Measurements from ENCODE around the gene KRTAP10-8. TPM values are rescaled to one million over a fixed set of nuclear protein-coding genes. Genes with fewer than 3 reads are reported as not detected.

Gene KRTAP10-8
- total RNA-seq, 4 donors from 2014 or later: not detected

DNA sequence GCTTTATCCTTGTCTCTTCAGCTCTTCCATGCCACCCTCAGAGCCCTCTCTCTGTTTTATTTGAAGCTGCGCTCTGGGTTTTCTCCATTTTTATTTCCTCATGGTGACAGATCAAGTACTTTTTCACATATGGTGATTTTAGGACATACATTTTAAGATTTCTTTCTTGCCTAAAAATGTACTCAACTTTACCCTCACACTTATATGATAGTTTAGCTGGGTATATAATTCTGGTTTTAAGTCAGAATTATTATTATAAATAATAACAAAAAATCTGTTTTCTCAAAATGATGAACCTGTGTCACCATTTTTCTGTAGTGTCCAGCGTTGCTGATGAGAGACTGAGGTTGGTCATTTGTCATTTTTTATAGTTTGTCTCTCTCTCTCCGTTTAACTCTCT, 30.7 kb upstream of the KRTAP10-8 start:
- intact Hi-C loops (cut with DNase I): no loop called here
- TF ChIP-seq, protein P1, sequence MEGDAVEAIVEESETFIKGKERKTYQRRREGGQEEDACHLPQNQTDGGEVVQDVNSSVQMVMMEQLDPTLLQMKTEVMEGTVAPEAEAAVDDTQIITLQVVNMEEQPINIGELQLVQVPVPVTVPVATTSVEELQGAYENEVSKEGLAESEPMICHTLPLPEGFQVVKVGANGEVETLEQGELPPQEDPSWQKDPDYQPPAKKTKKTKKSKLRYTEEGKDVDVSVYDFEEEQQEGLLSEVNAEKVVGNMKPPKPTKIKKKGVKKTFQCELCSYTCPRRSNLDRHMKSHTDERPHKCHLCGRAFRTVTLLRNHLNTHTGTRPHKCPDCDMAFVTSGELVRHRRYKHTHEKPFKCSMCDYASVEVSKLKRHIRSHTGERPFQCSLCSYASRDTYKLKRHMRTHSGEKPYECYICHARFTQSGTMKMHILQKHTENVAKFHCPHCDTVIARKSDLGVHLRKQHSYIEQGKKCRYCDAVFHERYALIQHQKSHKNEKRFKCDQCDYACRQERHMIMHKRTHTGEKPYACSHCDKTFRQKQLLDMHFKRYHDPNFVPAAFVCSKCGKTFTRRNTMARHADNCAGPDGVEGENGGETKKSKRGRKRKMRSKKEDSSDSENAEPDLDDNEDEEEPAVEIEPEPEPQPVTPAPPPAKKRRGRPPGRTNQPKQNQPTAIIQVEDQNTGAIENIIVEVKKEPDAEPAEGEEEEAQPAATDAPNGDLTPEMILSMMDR (IDR thresholded peaks at IDR 0.05): no peak
- no peak for TF ChIP-seq POLR2A (IDR thresholded peaks at IDR 0.05)
- Histone ChIP-seq H3K9me3 (no peaks in the 10 kb centered on the region), H3K27me3 (no peaks in the 10 kb centered on the region), H3K4me1 (no peaks in the 10 kb centered on the region), H3K36me3 (no peaks in the 10 kb centered on the region), H3K4me3 (replicated peaks in 1 of 3) (no peak overlapping the region), H3K27ac (no peak overlapping the region)
- 89 to 91% methylated on average over 3 of the region's 3 CpGs for WGBS, 2 donors
- DNase-seq: no peak

DNA sequence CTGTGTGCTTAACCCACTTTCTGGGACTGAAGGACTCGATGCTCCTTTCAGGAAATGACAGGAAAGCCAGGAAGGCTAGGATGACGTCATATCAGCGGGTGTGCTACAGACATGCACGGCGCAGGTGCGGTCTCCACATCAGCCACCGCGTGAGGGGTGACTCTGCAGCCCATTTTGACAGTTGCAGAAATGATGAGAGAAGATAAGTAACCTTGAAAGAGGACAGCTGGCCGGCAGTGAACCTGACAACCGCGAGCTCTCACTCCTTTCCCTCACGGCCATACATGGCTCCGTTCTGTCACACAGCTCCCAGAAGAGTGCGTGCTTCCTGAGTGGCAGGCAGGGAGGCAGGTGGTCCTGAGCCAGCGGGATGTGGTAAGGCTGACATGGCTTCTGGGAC, 29.8 kb upstream of the KRTAP10-8 start:
- H3K9me3 ChIP-seq: no peaks in the 10 kb centered on the region
- no peaks in the 10 kb centered on the region for H3K4me1 ChIP-seq
- intact Hi-C loops (cut with DNase I): no loop called here
- H3K27ac ChIP-seq: no peak overlapping the region
- H3K4me3 ChIP-seq (replicated peaks in 1 of 3): no peak overlapping the region
- no peaks in the 10 kb centered on the region for H3K36me3 ChIP-seq
- no peaks in the 10 kb centered on the region for H3K27me3 ChIP-seq
- TF ChIP-seq, protein P1 (IDR thresholded peaks at IDR 0.05): no peak
- no peak for TF ChIP-seq POLR2A (IDR thresholded peaks at IDR 0.05)
- no peak for DNase-seq
- WGBS, 2 donors: 78 to 80% methylated on average over 15 of the region's 15 CpGs

DNA sequence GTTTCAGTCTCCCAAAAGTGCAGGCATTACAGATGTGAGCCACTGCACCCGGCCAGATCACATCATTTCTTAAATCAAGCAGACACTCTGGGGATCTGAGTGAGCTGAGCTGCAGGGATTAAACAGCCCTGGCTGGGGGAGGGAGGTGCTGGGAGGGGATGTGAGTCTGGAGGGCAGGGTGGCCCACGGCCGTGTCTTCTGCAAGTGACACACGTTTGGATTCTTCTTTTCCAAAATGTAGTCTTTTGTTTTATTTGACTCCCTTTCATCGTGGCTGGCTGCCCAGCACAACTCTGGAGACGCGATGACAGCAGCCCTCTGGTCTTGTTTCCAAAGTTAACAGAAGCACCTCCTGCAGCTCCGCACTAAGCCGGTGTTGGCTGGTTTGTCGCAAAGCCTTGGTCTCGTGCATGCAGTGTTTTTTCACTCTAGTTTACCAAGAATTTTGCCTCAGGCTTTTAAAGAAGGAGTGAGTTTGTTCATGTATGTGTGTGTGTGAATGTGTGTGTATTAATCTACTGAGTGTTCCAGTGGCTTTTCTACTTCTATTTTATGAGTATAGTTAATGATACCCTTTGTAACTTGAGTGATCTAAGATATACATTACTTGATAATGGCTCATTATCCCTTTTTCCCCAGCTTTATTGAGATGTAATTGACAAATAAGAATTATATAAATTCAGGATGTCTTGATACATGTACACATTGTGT, 28.6 kb upstream of the KRTAP10-8 start:
- TF ChIP-seq, protein P1 (IDR thresholded peaks at IDR 0.05): no peak
- no peak for TF ChIP-seq POLR2A (IDR thresholded peaks at IDR 0.05)
- Histone ChIP-seq H3K27ac (no peak overlapping the region), H3K36me3 (no peaks in the 10 kb centered on the region), H3K27me3 (no peaks in the 10 kb centered on the region), H3K4me1 (no peaks in the 10 kb centered on the region), H3K4me3 (replicated peaks in 1 of 3) (no peak overlapping the region), H3K9me3 (no peaks in the 10 kb centered on the region)
- 8 to 9% methylated on average over 11 of the region's 11 CpGs for WGBS, 2 donors
- intact Hi-C loops (cut with DNase I): no loop called here
- DNase-seq: peak; percentile 54 to 79

DNA sequence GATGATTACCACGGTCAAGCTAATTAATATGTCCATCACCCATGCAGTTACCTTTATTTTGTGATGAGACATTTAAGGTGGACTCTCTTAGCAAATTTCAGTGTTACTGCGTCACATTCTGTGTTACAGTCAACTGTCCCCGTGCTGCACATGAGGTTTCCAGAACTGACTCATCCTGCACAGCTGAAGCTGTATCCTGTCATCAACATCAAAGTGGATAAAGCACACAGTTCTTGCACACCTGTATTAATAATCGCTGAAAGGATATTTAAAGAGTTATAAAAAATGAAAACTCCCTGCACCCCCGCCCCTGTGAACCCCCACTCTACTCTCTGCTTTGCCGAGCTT, 28.1 kb upstream of the KRTAP10-8 start:
- Histone ChIP-seq H3K27me3 (no peaks in the 10 kb centered on the region), H3K27ac (no peak overlapping the region), H3K4me1 (no peaks in the 10 kb centered on the region), H3K9me3 (no peaks in the 10 kb centered on the region), H3K4me3 (replicated peaks in 1 of 3) (no peak overlapping the region), H3K36me3 (no peaks in the 10 kb centered on the region)
- WGBS, 2 donors: 87% methylated on average over 6 of the region's 6 CpGs
- TF ChIP-seq, protein P1 (IDR thresholded peaks at IDR 0.05): no peak
- no peak for TF ChIP-seq POLR2A (IDR thresholded peaks at IDR 0.05)
- intact Hi-C loops (cut with DNase I): no loop called here
- no peak for DNase-seq

DNA sequence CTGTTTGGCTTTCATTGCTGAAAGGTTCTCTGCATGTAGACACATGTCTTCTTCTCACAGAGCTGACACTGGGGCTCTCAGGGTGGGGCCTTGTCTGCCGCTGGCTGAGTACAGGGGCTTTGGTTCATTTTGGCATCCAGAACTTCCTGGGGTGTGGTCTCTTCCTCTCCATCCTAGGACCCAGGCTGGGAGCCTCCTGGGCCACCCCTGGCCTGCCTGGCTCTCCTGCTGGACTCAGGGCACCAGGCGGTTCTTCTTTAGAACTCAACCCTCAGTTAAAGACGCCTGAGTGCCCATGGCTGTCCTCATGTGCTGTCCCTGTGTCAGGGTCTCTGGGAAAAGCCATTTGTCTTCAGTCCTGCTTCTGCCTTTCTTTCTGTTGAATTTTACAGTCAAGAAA, 26.0 kb upstream of the KRTAP10-8 start:
- H3K4me1 ChIP-seq: no peaks in the 10 kb centered on the region
- no peaks in the 10 kb centered on the region for H3K36me3 ChIP-seq
- WGBS, 2 donors: 85 to 92% methylated on average over 3 of the region's 3 CpGs
- H3K27me3 ChIP-seq: no peaks in the 10 kb centered on the region
- H3K9me3 ChIP-seq: no peaks in the 10 kb centered on the region
- H3K4me3 ChIP-seq (replicated peaks in 1 of 3): no peak overlapping the region
- H3K27ac ChIP-seq: no peak overlapping the region
- intact Hi-C loops (cut with DNase I): no loop called here
- TF ChIP-seq, protein P1 (IDR thresholded peaks at IDR 0.05): no peak
- no peak for TF ChIP-seq POLR2A (IDR thresholded peaks at IDR 0.05)
- no peak for DNase-seq
